Stimulated activated CD4-positive, alpha-beta T cell treated with anti-CD3 and anti-CD28 coated beads, Interleukin-12 subunit alpha, Interleukin-12 subunit beta, amount 100 ng/mL, for 48 hours (primary cell): ENCODE results near the gene ABHD4.
A peak's percentile ranks its signal among the peaks of the same experiment; 100 is the strongest.
"Not testable (repeated sequence)": the region's sequence is repeated elsewhere in the genome, so short reads cannot be mapped to it uniquely, and the experiment has no call there.

Experiments
- DNase-seq, 3 donors: peaks; one replicate each; pipeline ENCODE4 v3.0.0-alpha.2; 2020; ENCODE audit warnings: low read depth in 2 of 3, low spot score in 1 of 3

The ABHD4 gene

DNA sequence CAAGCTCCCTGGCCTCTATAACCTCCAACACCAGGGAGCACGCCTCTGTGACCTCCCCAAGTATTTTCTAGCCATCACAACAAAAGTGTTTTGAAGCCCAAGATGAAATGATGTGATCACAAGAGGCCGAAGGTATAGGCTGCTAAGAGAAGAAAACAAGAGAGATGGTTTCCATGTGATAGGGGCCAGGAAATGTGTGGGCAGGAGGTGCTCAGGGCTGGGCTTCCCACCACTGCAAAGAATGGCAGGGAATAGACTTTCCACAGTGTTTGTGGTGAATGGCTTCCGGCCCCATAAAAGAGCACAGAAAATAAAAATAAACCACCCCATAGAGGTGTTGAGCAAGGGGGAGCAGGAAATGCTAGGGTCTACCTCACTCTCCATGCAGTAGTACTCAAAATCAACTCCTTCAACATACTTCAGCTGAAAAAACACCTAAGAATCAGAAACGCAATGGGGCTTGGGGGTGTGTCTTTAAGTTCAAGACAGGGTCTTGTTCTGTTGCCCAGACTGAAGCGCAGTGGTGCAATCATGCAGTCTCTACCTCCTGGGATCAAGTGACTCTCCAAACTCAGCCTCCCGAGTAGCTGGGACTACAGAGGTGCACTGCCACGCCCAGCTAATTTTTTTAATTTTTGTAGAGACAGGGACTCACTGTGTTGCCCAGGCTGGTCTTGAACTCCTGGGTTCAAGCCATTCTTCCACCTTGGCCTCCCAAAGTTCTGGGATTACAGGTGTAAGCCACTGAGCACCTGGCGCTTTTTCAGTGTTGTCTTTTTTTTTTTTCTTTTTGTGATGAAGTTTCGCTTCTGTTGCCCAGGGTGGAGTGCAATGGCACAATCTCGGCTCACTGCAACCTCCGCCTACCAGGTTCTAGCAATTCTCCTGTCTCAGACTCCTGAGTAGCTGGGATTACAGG lies 36.2 kb upstream of the ABHD4 start:
- DNase-seq, result peak in 1 of 3 donors; percentile 61

DNA sequence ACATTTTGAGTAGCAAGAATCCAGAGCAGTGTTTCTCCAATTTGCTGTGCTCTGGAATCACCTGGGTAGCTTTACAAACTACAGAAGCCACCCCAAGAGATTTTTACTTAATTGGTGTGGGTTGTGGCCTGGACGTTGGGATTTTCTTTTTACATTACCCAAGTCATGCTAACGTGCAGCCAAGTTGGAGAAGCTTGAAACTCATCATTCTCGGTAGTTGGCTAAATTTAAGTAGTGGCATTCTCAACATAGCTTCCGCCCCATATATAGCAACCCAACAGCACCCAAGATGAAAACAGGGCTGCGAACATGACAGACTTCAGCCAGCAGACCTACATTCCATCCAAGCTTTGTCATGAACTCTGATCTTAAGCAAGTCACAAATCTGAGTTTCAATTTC lies 34.1 kb upstream of the ABHD4 start:
- no peak for DNase-seq

DNA sequence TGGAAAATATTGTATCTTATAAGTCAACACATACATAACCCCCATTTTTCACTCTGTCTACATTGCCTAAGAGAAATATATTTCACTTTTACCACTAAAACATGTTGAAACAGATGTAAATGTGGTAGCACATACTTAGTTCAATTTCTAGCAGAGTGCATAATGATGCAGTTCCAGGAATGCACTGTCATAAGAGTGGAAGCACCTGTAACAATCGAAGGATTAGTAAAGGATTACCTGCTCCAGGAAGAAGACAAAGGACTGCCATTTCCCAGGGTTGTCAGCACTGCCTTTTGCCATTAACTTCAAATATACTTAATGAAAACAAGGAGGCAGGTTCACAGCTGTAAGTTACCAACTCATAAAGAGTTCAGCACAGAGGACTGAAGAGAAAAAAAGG lies 33.6 kb upstream of the ABHD4 start:
- no peak for DNase-seq

DNA sequence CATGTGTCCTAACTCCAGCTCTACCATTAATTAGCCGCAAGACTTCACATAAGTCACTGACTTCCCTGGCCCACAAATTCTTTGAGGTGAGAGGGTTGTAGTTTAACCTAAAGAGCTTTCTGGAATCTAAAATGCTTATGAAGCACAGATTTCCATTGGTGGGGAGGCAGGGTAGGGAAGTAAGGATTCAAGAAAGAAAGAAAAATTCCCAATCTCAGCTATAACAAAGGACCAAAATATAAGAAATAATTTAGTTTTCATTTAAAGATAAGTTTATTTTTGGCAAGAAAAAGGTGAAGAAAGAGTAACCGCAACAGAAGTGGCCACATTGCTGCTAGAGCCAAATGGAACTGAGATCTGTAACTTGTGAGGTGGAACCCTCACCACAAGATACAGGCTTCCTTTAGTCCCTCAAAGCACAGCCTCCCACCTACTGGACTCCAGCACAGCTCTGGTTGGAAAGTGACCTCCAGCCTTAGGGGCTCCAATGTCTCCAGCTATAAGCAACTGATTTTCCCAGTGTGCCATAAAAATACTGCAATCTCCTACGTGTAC lies 32.6 kb upstream of the ABHD4 start:
- no peak for DNase-seq

- DNase-seq, result not testable (repeated sequence)
Observed at GRCh38 chr14:22566266-22566665, 31.8 kb upstream of the ABHD4 start.

DNA sequence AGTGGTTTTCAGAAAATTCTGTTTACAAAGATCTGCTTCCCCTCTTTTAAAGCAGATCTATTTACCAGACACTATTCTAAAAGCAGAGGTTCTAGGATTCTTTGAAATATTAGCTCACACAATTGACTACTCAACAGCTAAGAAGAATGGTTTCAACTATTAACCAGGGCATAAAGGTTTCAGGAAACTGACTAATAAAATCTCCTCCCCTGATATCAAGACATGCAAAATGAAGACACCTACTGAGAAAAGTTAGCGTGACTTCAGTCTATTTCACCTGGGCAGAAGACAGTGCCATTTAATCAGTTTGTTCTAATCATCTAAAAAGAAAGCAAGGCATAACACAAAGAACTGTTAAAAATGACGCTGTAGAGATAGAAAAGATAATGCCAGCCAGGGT lies 31.3 kb upstream of the ABHD4 start:
- DNase-seq, result no peak

DNA sequence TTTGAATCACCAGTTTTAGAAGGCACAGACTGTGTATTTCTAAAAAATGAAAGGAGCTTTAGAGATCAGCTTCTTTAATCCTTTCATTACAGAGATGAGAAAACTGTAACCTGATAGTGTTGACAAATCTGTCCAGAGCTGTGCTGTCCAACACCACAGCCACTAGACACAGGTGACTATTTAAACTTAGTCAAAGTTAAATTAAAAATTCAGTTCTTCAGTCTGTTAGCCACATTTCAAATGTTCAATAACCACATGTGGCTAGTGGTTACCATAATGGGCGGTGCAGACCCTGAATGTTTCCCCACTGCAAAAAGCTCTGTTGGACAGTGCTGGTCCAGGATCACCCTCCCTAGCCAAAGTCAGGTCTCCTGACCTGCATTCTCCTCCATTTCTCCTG lies 30.7 kb upstream of the ABHD4 start:
- DNase-seq, result no peak

GRCh38 chr14:22569106-22569736 lies 28.9 kb upstream of the ABHD4 start:
- no peak for DNase-seq

GRCh38 chr14:22569737-22570131 lies 28.4 kb upstream of the ABHD4 start:
- no peak for DNase-seq

DNA sequence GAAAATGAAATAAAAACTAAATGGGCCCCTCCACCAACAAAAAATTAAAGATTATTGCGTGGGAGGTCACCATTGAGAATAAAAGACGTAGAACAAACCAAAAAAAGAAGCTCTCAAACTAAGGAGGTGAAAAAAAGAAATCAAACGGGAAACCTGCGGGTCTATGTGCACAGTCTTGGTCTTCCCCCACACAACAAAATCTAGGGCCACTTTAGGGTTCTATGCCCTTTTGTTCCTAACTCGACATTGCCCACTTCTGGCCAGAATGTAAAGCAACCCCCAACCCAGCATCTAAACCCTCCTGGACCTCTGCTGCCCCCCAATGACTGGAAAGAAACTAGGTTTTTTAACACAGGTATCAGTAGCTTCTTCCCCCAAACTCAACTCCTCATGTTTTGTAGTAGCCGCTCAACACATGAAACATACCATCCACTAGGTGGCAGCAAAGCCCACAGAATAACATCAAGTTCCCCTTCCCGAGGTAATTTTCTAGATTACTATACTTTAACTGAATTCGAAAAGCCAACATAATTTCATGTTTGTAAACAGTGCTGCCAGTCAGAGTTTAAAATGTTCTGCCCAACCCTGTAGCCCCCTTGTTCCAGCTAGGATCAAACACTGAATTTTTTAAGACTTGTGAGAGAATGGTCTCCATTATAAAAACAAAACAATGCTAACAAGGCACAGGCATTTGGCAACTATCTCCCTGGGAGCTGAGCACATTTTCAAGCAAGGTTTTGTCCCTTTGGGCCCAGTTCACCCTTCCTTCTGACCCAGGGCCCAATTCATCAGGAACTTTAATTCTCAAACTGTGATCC lies 27.8 kb upstream of the ABHD4 start:
- DNase-seq, result peak; percentile 68 to 86 (median 79)

- DNase-seq, result no peak
Observed at GRCh38 chr14:22572562-22573058, 25.5 kb upstream of the ABHD4 start.

DNA sequence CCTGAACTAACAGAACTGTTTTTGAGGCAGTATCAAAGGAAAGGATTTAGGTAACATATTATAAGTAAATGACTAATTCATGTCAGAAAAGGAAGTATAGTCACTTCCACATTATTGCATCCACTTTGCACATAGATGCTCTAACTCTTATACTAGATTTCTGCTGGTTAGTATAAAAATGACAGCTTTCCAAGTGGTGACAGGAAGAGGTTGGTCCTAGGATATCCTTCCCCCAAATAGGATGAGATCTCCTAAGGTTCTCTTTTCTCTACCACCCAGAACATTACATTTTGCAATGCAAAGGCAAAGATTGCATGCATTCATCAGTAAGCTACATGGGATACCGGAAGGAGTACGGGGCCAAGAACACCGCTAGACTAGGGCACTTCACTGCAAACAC lies 24.3 kb upstream of the ABHD4 start:
- DNase-seq, result no peak

DNA sequence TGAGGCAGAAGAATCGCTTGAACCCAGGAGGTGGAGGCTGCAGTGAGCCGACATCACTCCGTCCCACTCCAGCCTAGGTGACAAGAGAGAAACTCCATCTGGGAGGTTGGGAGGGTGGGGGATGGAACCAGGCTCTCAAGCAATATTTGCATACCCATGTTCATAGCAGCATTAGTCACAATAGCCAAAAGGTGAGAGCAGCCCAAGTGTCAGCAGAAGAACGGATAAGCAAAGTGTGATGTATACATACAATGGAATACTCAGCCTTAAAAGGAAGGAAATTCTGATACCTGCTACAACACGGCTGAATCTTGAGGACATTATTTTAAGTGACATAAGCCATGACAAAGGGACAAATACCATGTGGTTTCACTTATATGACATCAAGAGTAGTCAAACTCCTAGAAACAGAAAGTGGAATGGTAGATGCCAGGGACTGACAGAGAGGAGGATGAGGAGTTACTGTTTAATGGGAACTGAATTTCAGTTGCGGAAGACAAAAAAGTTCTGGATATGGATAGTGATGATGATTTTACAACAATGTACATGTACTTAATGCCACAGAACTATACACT lies 20.7 kb upstream of the ABHD4 start:
- no peak for DNase-seq

GRCh38 chr14:22579236-22579635 lies 18.9 kb upstream of the ABHD4 start:
- DNase-seq, result no peak

DNA sequence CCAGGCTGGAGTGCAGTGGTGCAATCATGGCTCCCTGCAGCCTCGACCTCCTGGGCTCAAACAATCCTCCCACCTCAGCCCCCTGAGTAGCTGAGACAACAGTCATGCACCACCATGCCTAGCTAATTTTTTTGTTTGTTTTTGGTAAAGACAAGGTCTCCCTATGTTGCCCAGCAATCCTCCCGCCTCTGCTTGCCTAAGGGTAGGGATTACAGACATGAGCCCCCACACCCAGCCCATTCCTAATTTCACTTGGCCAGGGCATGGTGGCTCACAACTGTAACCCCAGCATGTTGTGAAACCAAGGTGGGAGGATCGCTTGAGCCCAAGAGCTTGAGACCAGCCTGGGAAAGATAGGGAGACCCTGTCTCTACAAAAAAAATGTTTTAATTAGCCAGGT lies 18.2 kb upstream of the ABHD4 start:
- no peak for DNase-seq

DNA sequence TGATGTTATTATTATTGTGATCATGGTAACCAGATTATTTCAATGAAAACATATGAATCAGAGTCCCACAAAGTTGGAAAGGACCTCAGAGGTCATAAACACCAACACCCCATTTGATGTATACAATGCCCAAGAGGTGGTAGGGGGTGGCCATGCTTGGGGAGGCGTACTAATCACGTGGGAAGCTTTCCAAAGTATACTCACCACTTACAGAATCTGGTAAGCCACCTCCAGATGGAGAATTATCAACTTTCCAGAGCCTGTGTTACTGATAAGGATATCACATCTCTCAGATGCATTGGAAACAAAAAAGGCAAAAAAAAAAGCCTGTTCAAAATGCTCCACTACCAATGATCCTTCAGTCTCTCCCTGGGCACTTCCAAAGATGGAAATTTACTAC lies 17.5 kb upstream of the ABHD4 start:
- no peak for DNase-seq

GRCh38 chr14:22583994-22584393 lies 14.1 kb upstream of the ABHD4 start:
- DNase-seq, result no peak

GRCh38 chr14:22587247-22587646 lies 10.9 kb upstream of the ABHD4 start:
- DNase-seq, result no peak

DNA sequence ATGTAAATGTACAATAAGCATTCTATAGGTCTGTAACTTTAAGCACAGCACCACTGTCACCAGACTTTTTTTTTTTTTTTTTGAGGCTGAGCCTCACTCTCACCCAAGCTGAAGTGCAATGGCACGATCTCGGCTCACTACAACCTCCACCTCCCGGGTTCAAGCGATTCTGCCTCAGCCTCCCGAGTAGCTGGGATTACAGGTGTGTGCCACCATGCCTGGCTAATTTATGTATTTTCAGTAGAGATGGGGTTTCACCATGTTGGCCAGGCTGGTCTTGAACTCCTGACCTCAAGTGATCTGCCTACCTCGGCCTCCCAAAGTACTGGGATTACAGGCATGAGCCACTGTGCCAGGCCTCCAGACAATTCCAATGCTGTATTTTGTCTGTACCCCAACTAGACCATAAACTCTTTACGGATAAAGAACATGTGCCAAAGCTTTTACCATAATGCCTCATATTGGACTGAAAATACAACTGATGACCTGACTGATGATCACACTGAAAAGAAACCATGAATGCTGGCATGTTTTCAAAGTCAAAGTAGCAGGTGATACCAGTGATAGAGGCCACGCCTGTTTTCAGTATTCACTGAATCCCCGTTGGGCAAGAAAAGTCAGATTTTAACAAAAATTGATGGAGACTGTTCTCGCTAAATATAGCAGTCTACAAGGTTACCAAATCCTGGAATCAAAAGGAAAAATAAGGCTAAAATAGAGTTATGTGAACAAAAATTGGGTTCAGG lies 10.2 kb upstream of the ABHD4 start:
- DNase-seq, result not testable (repeated sequence)

DNA sequence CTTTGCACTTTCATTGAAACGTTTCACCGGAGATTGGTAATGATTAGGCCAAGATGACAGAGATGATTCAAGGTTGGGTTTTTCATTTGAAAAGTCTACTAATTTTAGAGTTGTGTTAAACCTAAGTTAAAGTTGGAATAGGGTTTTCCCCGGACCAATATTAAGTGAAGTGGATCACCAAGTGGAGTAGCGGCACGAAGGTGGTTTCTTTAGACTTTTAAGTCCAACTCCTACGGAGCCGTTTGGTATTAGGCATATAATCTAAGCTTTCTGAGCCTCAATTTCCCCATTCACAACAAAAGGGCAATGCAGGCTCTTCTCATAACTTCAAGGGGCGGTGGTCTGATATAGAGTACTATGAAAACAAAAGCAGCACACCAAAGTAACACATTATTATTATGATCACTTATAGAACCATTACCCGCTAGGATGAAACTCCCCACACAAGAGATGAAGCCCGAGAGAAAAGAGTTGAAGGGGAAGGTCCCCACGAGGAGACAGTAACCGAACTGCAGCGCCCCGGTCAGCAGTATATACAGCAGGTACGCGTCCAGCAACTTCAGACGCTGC lies 9.5 kb upstream of the ABHD4 start:
- DNase-seq, result no peak
